Measurements from ENCODE around the gene ASCC1. TPM values are rescaled to one million over a fixed set of nuclear protein-coding genes. Genes with fewer than 3 reads are reported as not detected.

Gene ASCC1
- total RNA-seq, 1 experiment from 2014 or later, result 40.2 TPM

DNA sequence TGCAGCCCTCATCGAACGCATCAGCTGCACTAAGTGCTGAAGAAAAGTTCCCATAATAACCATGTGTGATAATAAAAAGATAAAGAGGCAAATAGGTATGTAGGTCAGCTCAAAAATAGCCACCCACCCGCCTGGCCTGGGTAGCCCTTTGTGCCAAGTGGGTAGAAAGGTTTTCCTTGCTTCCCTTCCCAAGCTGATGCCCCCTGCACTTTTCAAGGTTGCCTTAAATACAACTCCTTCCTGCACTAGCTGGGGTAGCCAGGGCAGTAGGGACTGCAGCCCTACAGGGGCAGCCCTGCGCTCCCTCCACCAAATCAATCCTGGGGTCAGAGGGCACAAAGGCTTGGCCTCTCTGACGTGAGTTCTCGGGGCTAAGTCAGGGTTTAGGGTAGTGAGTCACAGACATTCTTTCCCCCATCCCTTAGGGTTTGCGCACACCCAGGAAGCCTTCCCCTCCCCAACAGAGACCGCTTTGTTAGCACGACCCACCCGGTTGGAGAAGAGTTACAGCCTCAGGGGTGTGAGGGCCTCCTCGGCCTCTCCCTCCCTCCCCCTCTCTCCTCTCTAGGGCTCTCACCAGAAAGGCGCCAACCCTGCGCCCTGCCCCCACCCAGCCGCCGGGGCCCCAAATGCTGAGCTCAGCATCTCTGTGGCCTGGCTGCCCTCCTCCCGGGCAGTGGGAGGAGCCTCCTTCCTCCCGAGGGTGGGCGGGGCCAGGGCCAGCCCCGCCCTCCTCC is 44.3 kb upstream of the ASCC1 start:
- Histone ChIP-seq H3K27ac (ENCODE audit: low read depth, low read length, poor library complexity, severe bottlenecking) (peak overlapping the region; percentile 86), H3K9me3 (ENCODE audit: low read depth, low read length, poor library complexity, severe bottlenecking) (no peaks in the 10 kb centered on the region), H3K27me3 (replicated peaks; ENCODE audit: insufficient read depth, low read depth, low read length, poor library complexity) (no peaks in the 10 kb centered on the region), H3K4me1 (ENCODE audit: insufficient read depth, low read length, poor library complexity, severe bottlenecking) (peaks cover 45% of the 10 kb centered on the region), H3K4me3 (ENCODE audit: low read depth, low read length, poor library complexity, severe bottlenecking) (peak overlapping the region; percentile 45), H3K36me3 (ENCODE audit: insufficient read depth, low read length, poor library complexity, severe bottlenecking) (no peaks in the 10 kb centered on the region)
- ChIA-PET POLR2A (ENCODE audit: low non-redundant PET) (interaction anchor here (0.7 to 1.2 kb wide), 3 partner anchors 13 to 61 kb away, joined by 3 to 8 read pairs (median 3); no protein-coding TSS in a partner anchor), CTCF (interaction anchor here (0.9 kb wide), 1 partner anchor 14 kb away, joined by 5 read pairs; no protein-coding TSS in a partner anchor)
- intact Hi-C loops (cut with micrococcal nuclease; ENCODE audit: unreplicated experiment), result no loop called here
- BruUV-seq (replicated peaks), result no TSS peak
- DNase-seq (ENCODE audit: low spot score), result peak; percentile 92
- TF ChIP-seq EZH2 (IDR thresholded peaks at IDR 0.05; ENCODE audit: borderline replicate concordance, low read depth, low read length, poor library complexity, severe bottlenecking) (no peak), CTCF (conservative IDR thresholded peaks at IDR 0.05; ENCODE audit: low read depth, low read length) (no peak)

GRCh38 chr10:72259491-72260238 is 43.6 kb upstream of the ASCC1 start:
- Histone ChIP-seq H3K4me3 (ENCODE audit: low read depth, low read length, poor library complexity, severe bottlenecking) (no peak overlapping the region), H3K36me3 (ENCODE audit: insufficient read depth, low read length, poor library complexity, severe bottlenecking) (no peaks in the 10 kb centered on the region), H3K9me3 (ENCODE audit: low read depth, low read length, poor library complexity, severe bottlenecking) (no peaks in the 10 kb centered on the region), H3K4me1 (ENCODE audit: insufficient read depth, low read length, poor library complexity, severe bottlenecking) (peaks cover 52% of the 10 kb centered on the region), H3K27me3 (replicated peaks; ENCODE audit: insufficient read depth, low read depth, low read length, poor library complexity) (no peaks in the 10 kb centered on the region), H3K27ac (ENCODE audit: low read depth, low read length, poor library complexity, severe bottlenecking) (peak overlapping the region; percentile 86)
- ChIA-PET POLR2A (ENCODE audit: low non-redundant PET) (interaction anchor here (0.7 to 1.1 kb wide), 2 partner anchors 14 to 16 kb away, joined by 3 to 4 read pairs; partner anchors contain the start of gene DDIT4), CTCF (no interaction called here)
- intact Hi-C loops (cut with micrococcal nuclease; ENCODE audit: unreplicated experiment), result no loop called here
- BruUV-seq (replicated peaks), result no TSS peak
- TF ChIP-seq EZH2 (IDR thresholded peaks at IDR 0.05; ENCODE audit: borderline replicate concordance, low read depth, low read length, poor library complexity, severe bottlenecking) (no peak), CTCF (conservative IDR thresholded peaks at IDR 0.05; ENCODE audit: low read depth, low read length) (no peak)
- peak; percentile 75 for DNase-seq (ENCODE audit: low spot score)

GRCh38 chr10:72258617-72259016 is 42.5 kb upstream of the ASCC1 start:
- Histone ChIP-seq H3K4me3 (ENCODE audit: low read depth, low read length, poor library complexity, severe bottlenecking) (no peak overlapping the region), H3K9me3 (ENCODE audit: low read depth, low read length, poor library complexity, severe bottlenecking) (no peaks in the 10 kb centered on the region), H3K4me1 (ENCODE audit: insufficient read depth, low read length, poor library complexity, severe bottlenecking) (peaks cover 52% of the 10 kb centered on the region), H3K36me3 (ENCODE audit: insufficient read depth, low read length, poor library complexity, severe bottlenecking) (no peaks in the 10 kb centered on the region), H3K27me3 (replicated peaks; ENCODE audit: insufficient read depth, low read depth, low read length, poor library complexity) (no peaks in the 10 kb centered on the region), H3K27ac (ENCODE audit: low read depth, low read length, poor library complexity, severe bottlenecking) (peak overlapping the region; percentile 86)
- ChIA-PET POLR2A (ENCODE audit: low non-redundant PET) (interaction anchor here (1.1 to 1.2 kb wide), 2 partner anchors 14 to 15 kb away, joined by 4 to 44 read pairs; partner anchors contain the start of gene DDIT4), CTCF (interaction anchor here (0.7 kb wide), 1 partner anchor 212 kb away, joined by 3 read pairs; no protein-coding TSS in a partner anchor)
- BruUV-seq (replicated peaks), result no TSS peak
- DNase-seq (ENCODE audit: low spot score), result no peak
- intact Hi-C loops (cut with micrococcal nuclease; ENCODE audit: unreplicated experiment), result no loop called here
- TF ChIP-seq CTCF (conservative IDR thresholded peaks at IDR 0.05; ENCODE audit: low read depth, low read length) (no peak), EZH2 (IDR thresholded peaks at IDR 0.05; ENCODE audit: borderline replicate concordance, low read depth, low read length, poor library complexity, severe bottlenecking) (no peak)
